GM21737 (cell line): ENCODE measurements around the gene SLC4A1.

Experiments
- ATAC-seq: cut with Tn5 transposase; IDR thresholded peaks from one replicate; pipeline ENCODE4 v1.9.1; 2021; ENCODE audit warnings: mild to moderate bottlenecking, moderate library complexity; ENCODE audit not compliant: unreplicated experiment

The SLC4A1 gene

GRCh38 chr17:44267818-44268490, at the start of gene SLC4A1:
TSS of gene SLC4A1 (minus strand) at chr17:44268135. CDS start at chr17:44262866, 5,269 bp downstream.
- ATAC-seq, result no peak

GRCh38 chr17:44317545-44317944, 49.6 kb upstream of the SLC4A1 start:
- no peak for ATAC-seq

- ATAC-seq, result no peak
Observed at GRCh38 chr17:44315760-44316731, 48.1 kb upstream of the SLC4A1 start.

DNA sequence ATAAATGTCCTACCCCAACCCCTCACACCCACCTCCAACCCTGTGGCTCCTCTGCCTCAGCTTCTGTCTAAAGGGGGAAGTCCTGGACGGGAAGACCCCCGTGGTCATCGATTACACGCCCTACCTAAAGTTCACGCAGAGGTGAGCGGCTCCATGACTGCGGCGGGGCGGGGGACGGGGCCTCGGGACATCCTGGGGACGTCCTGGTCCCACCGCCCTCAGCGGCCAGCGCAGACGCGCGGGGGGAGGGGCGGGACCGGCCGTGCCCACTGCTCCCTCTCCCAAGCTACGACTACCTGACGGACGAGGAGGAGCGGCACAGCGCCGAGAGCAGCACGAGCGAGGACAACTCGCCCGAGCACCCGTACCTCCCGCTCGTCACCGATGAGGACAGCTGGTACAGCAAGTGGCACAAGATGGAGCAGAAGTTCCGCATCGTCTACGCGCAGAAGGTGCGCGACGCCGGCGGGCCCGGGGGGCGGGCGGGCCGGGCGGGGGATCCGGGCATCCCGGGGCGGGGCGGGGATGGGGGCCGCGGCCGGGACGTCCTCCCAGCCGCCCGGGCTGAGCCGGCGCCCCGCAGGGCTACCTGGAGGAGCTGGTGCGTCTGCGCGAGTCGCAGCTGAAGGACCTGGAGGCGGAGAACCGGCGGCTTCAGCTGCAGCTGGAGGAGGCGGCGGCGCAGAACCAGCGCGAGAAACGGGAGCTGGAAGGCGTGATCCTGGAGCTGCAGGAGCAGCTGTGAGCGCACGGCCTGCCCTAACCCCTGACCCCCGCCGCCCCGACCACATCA, 47.1 kb upstream of the SLC4A1 start:
- ATAC-seq, result no peak

GRCh38 chr17:44314524-44314868, 46.6 kb upstream of the SLC4A1 start:
- no peak for ATAC-seq

DNA sequence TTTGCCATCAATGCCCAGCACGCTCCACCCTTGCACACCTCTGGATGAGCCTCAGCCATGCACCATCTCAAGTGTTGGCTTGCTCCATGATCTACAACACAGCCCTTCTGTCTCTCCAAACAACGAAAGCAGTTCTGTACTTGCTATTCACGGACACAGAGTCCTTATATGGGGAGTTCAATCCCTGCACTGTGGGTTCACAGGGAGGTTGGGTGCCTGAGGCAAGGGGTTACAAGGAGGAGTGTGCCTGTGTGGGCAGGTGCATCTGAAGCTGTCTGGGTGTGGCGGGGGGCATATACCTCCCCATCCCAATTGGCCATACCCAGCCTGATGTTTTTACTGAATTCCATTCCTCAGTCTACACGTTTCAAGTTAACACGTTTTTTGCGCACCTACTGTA, 46.1 kb upstream of the SLC4A1 start:
- ATAC-seq, result no peak

- ATAC-seq, result no peak
Observed at GRCh38 chr17:44312396-44313104, 44.6 kb upstream of the SLC4A1 start.

GRCh38 chr17:44311562-44312181, 43.7 kb upstream of the SLC4A1 start:
- ATAC-seq, result no peak

GRCh38 chr17:44310609-44311376, 42.9 kb upstream of the SLC4A1 start:
- no peak for ATAC-seq

GRCh38 chr17:44310188-44310587, 42.3 kb upstream of the SLC4A1 start:
- no peak for ATAC-seq

- ATAC-seq, result no peak
Observed at GRCh38 chr17:44309472-44309871, 41.5 kb upstream of the SLC4A1 start.

DNA sequence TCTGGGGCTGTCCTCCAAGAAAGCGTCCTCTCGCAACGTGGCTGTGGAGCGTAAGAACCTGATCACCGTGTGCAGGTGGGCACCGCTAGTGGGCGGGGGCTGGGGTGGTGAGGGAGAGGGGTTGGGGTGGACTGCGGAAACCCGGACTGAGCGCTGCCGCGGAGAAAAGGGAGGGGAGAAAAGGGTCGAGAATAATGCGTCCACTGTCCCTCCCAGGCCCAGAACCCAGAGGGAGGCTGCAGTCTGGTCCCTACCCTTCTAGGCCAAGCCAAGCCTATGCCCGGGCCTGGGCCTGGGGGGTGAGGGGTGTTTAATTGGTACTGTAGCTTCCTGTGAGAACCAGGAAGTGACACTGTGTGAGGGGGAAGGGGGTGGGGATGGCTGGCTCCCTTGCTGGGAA, 40.9 kb upstream of the SLC4A1 start:
- ATAC-seq, result no peak

GRCh38 chr17:44308320-44308818, 40.4 kb upstream of the SLC4A1 start, which contains the start of gene RUNDC3A:
TSS of gene RUNDC3A (plus strand) at chr17:44308601. CDS start at chr17:44308833, 232 bp downstream.
- no peak for ATAC-seq

GRCh38 chr17:44307387-44308186, 39.7 kb upstream of the SLC4A1 start:
- ATAC-seq, result no peak

GRCh38 chr17:44304651-44305050, 36.7 kb upstream of the SLC4A1 start:
- no peak for ATAC-seq

DNA sequence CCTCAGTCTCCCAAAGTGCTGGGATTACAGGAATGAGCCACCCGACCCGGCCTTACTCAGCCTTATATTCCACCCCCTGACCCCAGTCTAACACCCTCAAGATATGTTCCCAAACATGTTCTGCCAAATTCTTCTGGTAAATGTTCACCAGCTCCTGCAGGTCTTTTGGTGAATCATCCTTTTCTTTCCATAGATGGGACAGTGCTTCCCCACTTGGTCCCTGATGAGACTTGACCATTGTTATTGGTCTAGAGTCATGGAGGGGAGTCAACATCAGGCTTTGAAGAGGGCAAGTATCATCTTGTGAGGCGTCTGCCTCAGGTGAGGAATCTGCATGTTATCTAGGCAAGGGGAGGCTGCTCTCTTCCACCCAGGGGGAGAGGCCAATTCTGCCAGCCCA, 30.0 kb upstream of the SLC4A1 start:
- no peak for ATAC-seq

DNA sequence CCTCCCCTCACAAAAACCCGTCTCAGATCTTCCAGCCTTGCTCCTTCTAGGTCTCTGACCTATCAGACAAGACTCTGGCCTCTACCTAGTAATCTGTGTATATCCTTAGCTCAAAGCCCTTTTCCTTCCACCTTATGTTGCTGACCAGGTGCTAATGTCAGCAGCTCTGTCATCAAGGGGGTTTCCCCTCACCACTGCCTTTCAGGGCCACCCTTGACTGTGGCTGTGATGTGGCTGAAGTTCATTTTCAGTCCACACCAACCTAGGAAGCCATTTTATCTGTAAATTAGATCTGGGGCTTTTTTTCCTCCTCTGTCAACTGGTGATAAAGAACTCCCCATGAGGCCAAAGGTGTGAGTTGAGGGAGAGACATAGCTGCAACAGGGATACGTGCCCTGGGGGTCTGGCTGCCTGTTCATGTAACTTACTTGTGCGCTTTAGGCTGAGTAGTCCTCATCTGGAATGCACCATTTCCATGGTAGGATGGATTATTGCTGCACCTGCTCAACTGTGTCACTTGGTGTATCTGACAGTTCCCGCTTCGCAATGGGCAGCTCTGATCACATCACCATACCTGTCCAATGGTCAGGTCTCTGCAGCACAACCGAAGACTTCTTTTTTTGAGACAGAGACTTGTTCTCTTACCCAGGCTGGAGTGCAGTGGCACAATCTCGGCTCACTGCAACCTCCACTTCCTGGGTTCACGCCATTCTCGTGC, 25.7 kb upstream of the SLC4A1 start:
- no peak for ATAC-seq

GRCh38 chr17:44287651-44288050, 19.7 kb upstream of the SLC4A1 start:
- ATAC-seq, result no peak
